HL-60 (cell line): Measurements from ENCODE around the gene RNF169.

Experiments used
- CTCF ChIP-seq: IDR thresholded peaks from one replicate; pipeline ENCODE4 v1.5.1; 2011; ENCODE audit warnings: low read length, control low read depth, inconsistent platforms; ENCODE audit not compliant: insufficient read depth
- GABPA ChIP-seq: IDR thresholded peaks from 2 replicates; pipeline ENCODE4 v1.6.1; 2012; ENCODE audit warnings: low read depth
- POLR2AphosphoS5 ChIP-seq: IDR thresholded peaks from 2 replicates; pipeline ENCODE4 v1.6.1; 2012; ENCODE audit warnings: low read depth
- REST ChIP-seq: IDR thresholded peaks from 2 replicates; pipeline ENCODE4 v1.6.1; 2012; ENCODE audit warnings: low read depth; ENCODE audit not compliant: insufficient replicate concordance
- SPI1 ChIP-seq: IDR thresholded peaks from 2 replicates; pipeline ENCODE4 v1.6.1; 2012; ENCODE audit warnings: low read depth, mild to moderate bottlenecking, borderline replicate concordance

GRCh38 chr11:74723511-74723910, 25.1 kb upstream of the RNF169 start:
- no peak for TF ChIP-seq CTCF
- no peak for TF ChIP-seq GABPA
- TF ChIP-seq POLR2AphosphoS5, result no peak
- no peak for TF ChIP-seq REST
- no peak for TF ChIP-seq SPI1
